GM12878 (cell line): ENCODE results near the gene TBL1XR1. TPM values are rescaled to one million over a fixed set of nuclear protein-coding genes. Genes with fewer than 3 reads are reported as not detected.

Experiments
- ATAC-seq: fragments of 200-7000 bp; cut with Tn5 transposase; 3 replicates; pipeline ENCODE4 v1.9.1; 2020; ENCODE audit warnings: mild to moderate bottlenecking, moderate library complexity
- BruUV-seq: library from RNA; stranded (reverse); fragments of 400-500 nt; replicated peaks from 2 replicates; lab custom pipeline; 2021; lab: Mats Ljungman, UMichigan
- CTCF ChIA-PET: fragments of 300-600 bp; sonication (Branson Sonifier 250); formaldehyde crosslinking; extraction: SDS; loops from one replicate; lab custom pipeline; 2021; ENCODE audit warnings: inconsistent platforms; lab: Yijun Ruan, JAX
- POLR2A ChIA-PET: fragments of 350-600 bp; formaldehyde crosslinking; extraction: SDS; loops from one replicate; lab custom pipeline; 2021; ENCODE audit warnings: inconsistent platforms; lab: Charles Lee
- RAD21 ChIA-PET: fragments of 300-600 bp; sonication (Branson Sonifier 250); formaldehyde crosslinking; loops from one replicate; lab custom pipeline; 2023; ENCODE audit warnings: antibody characterized with exemption; ENCODE audit not compliant: unreplicated experiment; lab: Charles Lee
- SMC1A ChIA-PET: fragments of 300-600 bp; sonication (Branson Sonifier 250); formaldehyde crosslinking; loops from one replicate; lab custom pipeline; 2023; ENCODE audit not compliant: unreplicated experiment, uncharacterized antibody; lab: Charles Lee
- DNase-seq: peaks from one replicate; pipeline ENCODE4 v3.0.0-alpha.2; 2011; ENCODE audit warnings: low read depth, low spot score
- FAIRE-seq: peaks from 3 replicates; lab custom pipeline; 2011; peaks lifted over from hg19 to GRCh38; lab: Jason Lieb, UNC
- H2AFZ ChIP-seq: 2 replicates; pipeline ENCODE4 v1.6.0; 2011; ENCODE audit warnings: low read depth, low read length, control low read depth; ENCODE audit not compliant: control insufficient read depth
- H3K27ac ChIP-seq: 2 replicates; pipeline ENCODE4 v1.5.1; 2011; ENCODE audit warnings: control low read depth; ENCODE audit not compliant: control insufficient read depth, insufficient read depth
- H3K27me3 ChIP-seq, 2 experiments: replicated peaks in 1 of 2; 2 replicates each; pipeline versions ENCODE4 v1.6.0 to v1.6.1; 2011; ENCODE audit warnings: low read length in 1 of 2; ENCODE audit not compliant: control insufficient read depth in 2 of 2, insufficient read depth in 2 of 2
- H3K36me3 ChIP-seq, 2 experiments: 2 replicates each; pipeline ENCODE4 v1.5.1; 2011; ENCODE audit warnings: low read length in 1 of 2; ENCODE audit not compliant: control insufficient read depth in 2 of 2, insufficient read depth in 2 of 2
- H3K4me1 ChIP-seq: 2 replicates; pipeline ENCODE4 v1.6.1; 2011; ENCODE audit warnings: mild to moderate bottlenecking, low read length, moderate library complexity, mixed read lengths; ENCODE audit not compliant: control insufficient read depth, insufficient read depth
- H3K4me2 ChIP-seq: 2 replicates; pipeline ENCODE4 v1.6.0; 2011; ENCODE audit warnings: control low read depth; ENCODE audit not compliant: control insufficient read depth, insufficient read depth
- H3K4me3 ChIP-seq: fragments of 200-600 bp; sonication (generic); 2 replicates; pipeline ENCODE4 v1.5.1; 2016
- H3K79me2 ChIP-seq: 2 replicates; pipeline ENCODE4 v1.6.0; 2011; ENCODE audit warnings: low read length; ENCODE audit not compliant: control insufficient read depth, insufficient read depth
- H3K9ac ChIP-seq: 2 replicates; pipeline ENCODE4 v1.8.0; 2011; ENCODE audit warnings: low read length, control low read depth, mixed read lengths; ENCODE audit not compliant: control insufficient read depth, insufficient read depth
- H3K9me3 ChIP-seq: replicated peaks from 3 replicates; pipeline ENCODE4 v1.5.1; 2011; ENCODE audit warnings: mild to moderate bottlenecking, low read length; ENCODE audit not compliant: control insufficient read depth, insufficient read depth
- H4K20me1 ChIP-seq: 2 replicates; pipeline ENCODE4 v1.6.0; 2011; ENCODE audit not compliant: control insufficient read depth, insufficient read depth
- BCLAF1 ChIP-seq: fragments of 450-650 bp; IDR thresholded peaks from 2 replicates; pipeline ENCODE4 v1.6.1; 2017; ENCODE audit warnings: antibody characterized with exemption, mild to moderate bottlenecking, moderate library complexity
- GATAD2B ChIP-seq: fragments of 450-650 bp; conservative IDR thresholded peaks from 2 replicates; pipeline ENCODE4 v1.6.1; 2017; ENCODE audit warnings: low read depth, mild to moderate bottlenecking, moderate library complexity
- MYC ChIP-seq: IDR thresholded peaks from 2 replicates; pipeline ENCODE4 v1.6.1; 2011; ENCODE audit warnings: mild to moderate bottlenecking, low read length, moderate library complexity, inconsistent platforms; ENCODE audit not compliant: insufficient read depth, insufficient replicate concordance, insufficient read length, severe bottlenecking
- NFYB ChIP-seq: IDR thresholded peaks from 2 replicates; pipeline ENCODE4 v1.6.1; 2011; ENCODE audit warnings: low read depth, mild to moderate bottlenecking, low read length, improper control_type of control experiment, moderate library complexity; ENCODE audit not compliant: insufficient read depth
- PAX5 ChIP-seq: IDR thresholded peaks from 2 replicates; pipeline ENCODE4 v1.6.1; 2011; ENCODE audit warnings: low read depth, low read length, borderline replicate concordance
- PBX3 ChIP-seq: IDR thresholded peaks from 2 replicates; pipeline ENCODE4 v1.6.1; 2011; ENCODE audit warnings: mild to moderate bottlenecking, low read depth, low read length, moderate library complexity; ENCODE audit not compliant: insufficient replicate concordance
- SREBF2 ChIP-seq: IDR thresholded peaks from 2 replicates; pipeline ENCODE4 v1.6.1; 2012; ENCODE audit warnings: mild to moderate bottlenecking, low read length
- TBL1XR1 ChIP-seq: IDR thresholded peaks from 2 replicates; pipeline ENCODE4 v1.6.1; 2012; ENCODE audit warnings: low read depth, low read length, improper control_type of control experiment
- TCF3 ChIP-seq: IDR thresholded peaks from 2 replicates; pipeline ENCODE4 v1.6.1; 2012; ENCODE audit warnings: low read depth, mild to moderate bottlenecking, low read length, borderline replicate concordance; ENCODE audit not compliant: insufficient read depth
- WGBS: methylation state at CpG from one replicate; pipeline ENCODE4 v1.1.6; 2016; ENCODE audit warnings: low lambda C conversion rate; ENCODE audit not compliant: insufficient replicate concordance, insufficient coverage; ENCODE audit errors: missing lambda C conversion rate; 5-methylcytosine and 5-hydroxymethylcytosine counted together
- in situ Hi-C: fragments of 300-500 bp; cut with MboI; formaldehyde crosslinking; loops from 9 replicates; pipeline ENCODE4 v1.14.3; 2018; ENCODE audit warnings: mixed read lengths
- intact Hi-C: fragments of 100-400 bp; cut with micrococcal nuclease; formaldehyde crosslinking; loops from one replicate; pipeline ENCODE4 v1.14.2; 2022; ENCODE audit not compliant: unreplicated experiment
- polyA plus RNA-seq, 11 experiments: library from polyadenylated mRNA; depleted of rRNA in 4 of 11; unstranded in 6 of 11; stranded (reverse) in 5 of 11; fragments of >200 nt; fragmentation: Nextera tagmentation in 4 of 11; fragmentation: Illumina TruSeq in 1 of 11; extraction: Ambion mirVana in 4 of 11; extraction: Trizol in 1 of 11; gene quantifications; 1 replicate in 1 of 11; 2 replicates in 10 of 11; pipeline versions ENCODE4 v1.2.1 to v1.2.3, GENCODE V29; 2011 to 2016; ENCODE audit warnings: inconsistent platforms in 2 of 11, missing spikeins in 2 of 11, low read depth in 1 of 11
- total RNA-seq, 4 experiments: library from RNA; depleted of rRNA in 3 of 4; stranded (reverse); fragments of >200 nt in 3 of 4; fragmentation: Illumina TruSeq in 1 of 4; extraction: Trizol in 1 of 4; gene quantifications; 2 replicates each; pipeline versions ENCODE4 v1.2.1 to v1.2.3, GENCODE V29; 2013 to 2021
- TF ChIP-seq, protein P1 (sequence below): fragments of 450-650 bp; IDR thresholded peaks from 2 replicates; pipeline ENCODE4 v1.6.1; 2016; ENCODE audit warnings: mild to moderate bottlenecking
- TF ChIP-seq, protein P2 (sequence below): fragments of 450-650 bp; IDR thresholded peaks from 2 replicates; pipeline ENCODE4 v1.6.1; 2016; ENCODE audit warnings: mild to moderate bottlenecking

Gene TBL1XR1
- total and polyA plus RNA-seq, 10 of the 15 experiments (the other 5 are each of a cell fraction or from before 2014, with no cell fraction given): 13.0 to 115 (median 60.4) TPM

DNA sequence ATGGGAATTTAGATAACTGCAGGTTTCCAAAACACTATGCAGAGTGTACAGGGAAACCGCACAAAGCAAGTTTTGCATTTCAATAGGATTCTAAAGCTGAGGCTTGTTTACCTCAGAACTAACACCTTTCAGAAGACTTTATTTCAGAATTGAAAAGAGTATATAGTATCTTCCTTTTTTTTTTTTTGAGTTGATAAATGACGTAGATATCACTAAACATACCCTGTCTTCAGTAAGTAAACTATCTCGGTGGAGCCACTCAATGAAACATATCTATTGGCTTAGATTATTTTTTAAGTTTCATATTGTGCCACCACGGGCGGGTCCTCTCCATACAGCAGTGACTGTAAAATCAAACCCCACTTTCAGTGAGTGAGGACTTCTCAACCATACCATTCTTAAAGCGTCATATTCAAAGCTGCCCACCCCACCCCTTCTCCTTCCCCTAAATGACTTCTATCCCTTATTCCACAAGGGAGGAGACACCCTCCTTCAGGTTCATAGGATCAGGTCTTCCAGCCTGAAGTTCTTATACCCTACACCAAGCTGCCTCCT lies 2.0 kb upstream of the TBL1XR1 start:
- SMC1A ChIA-PET: interaction anchor here (0.8 to 1.6 kb wide), 6 partner anchors 52 to 327 kb away, joined by 3 to 8 read pairs (median 4); no protein-coding TSS in a partner anchor
- DNase-seq (no peak), FAIRE-seq (no peak), ATAC-seq (no peak)
- Histone ChIP-seq H3K4me3 (peak overlapping the region; percentile 77), H3K36me3 (no peaks in the 10 kb centered on the region), H3K9me3 (no peaks in the 10 kb centered on the region; the same call in 1 of the 3 replicates), H3K27me3 (no peaks in the 10 kb centered on the region), H3K4me2 (peak overlapping the region; percentile 78), H2AFZ (no peak overlapping the region), H3K79me2 (peaks cover 25% of the 10 kb centered on the region), H4K20me1 (no peaks in the 10 kb centered on the region), H3K27ac (peak overlapping the region; percentile 78; the same call in 1 of the 2 replicates), H3K4me1 (peaks cover 19% of the 10 kb centered on the region), H3K9ac (no peak overlapping the region; the same call in 1 of the 2 replicates)
- CTCF ChIA-PET: interaction anchor here (0.6 to 1.3 kb wide), 5 partner anchors 42 to 157 kb away, joined by 3 to 4 read pairs (median 4); no protein-coding TSS in a partner anchor
- WGBS: 22% methylated on average over 6 of the region's 6 CpGs
- intact Hi-C loops: loop anchor here (5.0 kb wide), 2 partner anchors 52 to 118 kb away; no protein-coding TSS in a partner anchor
- BruUV-seq: no TSS peak
- in situ Hi-C loops: loop anchor here (5.0 kb wide), 1 partner anchor 158 kb away; no protein-coding TSS in a partner anchor
- RAD21 ChIA-PET: interaction anchor here (0.8 to 1.0 kb wide), 3 partner anchors 23 to 161 kb away, joined by 3 read pairs; no protein-coding TSS in a partner anchor
- POLR2A ChIA-PET: no interaction called here
- TF ChIP-seq MYC: no peak
- TF ChIP-seq BCLAF1: no peak
- TF ChIP-seq, protein P1, sequence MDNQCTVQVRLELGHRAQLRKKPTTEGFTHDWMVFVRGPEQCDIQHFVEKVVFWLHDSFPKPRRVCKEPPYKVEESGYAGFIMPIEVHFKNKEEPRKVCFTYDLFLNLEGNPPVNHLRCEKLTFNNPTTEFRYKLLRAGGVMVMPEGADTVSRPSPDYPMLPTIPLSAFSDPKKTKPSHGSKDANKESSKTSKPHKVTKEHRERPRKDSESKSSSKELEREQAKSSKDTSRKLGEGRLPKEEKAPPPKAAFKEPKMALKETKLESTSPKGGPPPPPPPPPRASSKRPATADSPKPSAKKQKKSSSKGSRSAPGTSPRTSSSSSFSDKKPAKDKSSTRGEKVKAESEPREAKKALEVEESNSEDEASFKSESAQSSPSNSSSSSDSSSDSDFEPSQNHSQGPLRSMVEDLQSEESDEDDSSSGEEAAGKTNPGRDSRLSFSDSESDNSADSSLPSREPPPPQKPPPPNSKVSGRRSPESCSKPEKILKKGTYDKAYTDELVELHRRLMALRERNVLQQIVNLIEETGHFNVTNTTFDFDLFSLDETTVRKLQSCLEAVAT: no peak
- no peak for TF ChIP-seq TBL1XR1
- TF ChIP-seq SREBF2: no peak
- TF ChIP-seq, protein P2, sequence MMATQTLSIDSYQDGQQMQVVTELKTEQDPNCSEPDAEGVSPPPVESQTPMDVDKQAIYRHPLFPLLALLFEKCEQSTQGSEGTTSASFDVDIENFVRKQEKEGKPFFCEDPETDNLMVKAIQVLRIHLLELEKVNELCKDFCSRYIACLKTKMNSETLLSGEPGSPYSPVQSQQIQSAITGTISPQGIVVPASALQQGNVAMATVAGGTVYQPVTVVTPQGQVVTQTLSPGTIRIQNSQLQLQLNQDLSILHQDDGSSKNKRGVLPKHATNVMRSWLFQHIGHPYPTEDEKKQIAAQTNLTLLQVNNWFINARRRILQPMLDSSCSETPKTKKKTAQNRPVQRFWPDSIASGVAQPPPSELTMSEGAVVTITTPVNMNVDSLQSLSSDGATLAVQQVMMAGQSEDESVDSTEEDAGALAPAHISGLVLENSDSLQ: no peak
- TF ChIP-seq PAX5: no peak
- TF ChIP-seq NFYB: no peak
- TF ChIP-seq PBX3: no peak
- no peak for TF ChIP-seq TCF3
- TF ChIP-seq GATAD2B: no peak
